K562 (cell line): Measurements from ENCODE around the gene GSS. TPM values are rescaled to one million over a fixed set of nuclear protein-coding genes. Genes with fewer than 3 reads are reported as not detected.
A peak's percentile ranks its signal among the peaks of the same experiment; 100 is the strongest.

Source experiments
- ATAC-seq: fragments of 200-7000 bp; cut with Tn5 transposase; 3 replicates; pipeline ENCODE4 v1.9.1; 2020; ENCODE audit warnings: moderate library complexity
- BruUV-seq: library from RNA; stranded (reverse); fragments of 400-500 nt; replicated peaks from 2 replicates; lab custom pipeline; 2021; lab: Mats Ljungman, UMichigan
- CTCF ChIA-PET: fragments of 300-600 bp; formaldehyde crosslinking; extraction: SDS; loops from one replicate; lab custom pipeline; 2021; ENCODE audit warnings: low intra/inter-chr PET ratio; lab: Yijun Ruan, JAX
- POLR2A ChIA-PET: fragments of 300-600, 350-650 bp; sonication (Branson Sonifier 250); formaldehyde crosslinking; extraction: SDS; loops from one replicate; lab custom pipeline; 2021; ENCODE audit warnings: antibody characterized with exemption, inconsistent platforms; lab: Yijun Ruan, JAX
- DNase-seq, 4 experiments: peaks; one replicate each; pipeline versions ENCODE4 v3.0.0 to v3.0.0-alpha.2; 2011 to 2018; ENCODE audit warnings: low spot score in 3 of 4, mixed read lengths in 3 of 4; ENCODE audit errors: extremely low read depth in 1 of 4
- FAIRE-seq: peaks from 2 replicates; lab custom pipeline; 2011; peaks lifted over from hg19 to GRCh38; lab: Jason Lieb, UNC
- H2AFZ ChIP-seq: 2 replicates; pipeline ENCODE4 v1.6.0; 2011; ENCODE audit warnings: low read depth, low read length, control low read depth, inconsistent platforms
- H3K27ac ChIP-seq: fragments of 200-600 bp; 3 replicates; pipeline ENCODE4 v1.8.0; 2011; ENCODE audit warnings: low read depth, mild to moderate bottlenecking, control low read depth, inconsistent platforms, low read length, moderate library complexity, mixed read lengths; ENCODE audit errors: extremely low read depth
- H3K27me3 ChIP-seq, 2 experiments: fragments of 300-600 bp in 1 of 2; 2 replicates in 1 of 2; 3 replicates in 1 of 2; pipeline versions ENCODE4 v1.6.0 to v1.8.0; 2011; ENCODE audit warnings: inconsistent platforms in 2 of 2, low read length in 2 of 2, mild to moderate bottlenecking in 1 of 2, mixed read lengths in 1 of 2, moderate library complexity in 1 of 2; ENCODE audit not compliant: control insufficient read depth in 2 of 2, insufficient read depth in 2 of 2
- H3K36me3 ChIP-seq: fragments of 300-600 bp; 3 replicates; pipeline ENCODE4 v1.8.0; 2011; ENCODE audit warnings: mild to moderate bottlenecking, low read length, inconsistent platforms; ENCODE audit not compliant: control insufficient read depth, insufficient read depth
- H3K4me1 ChIP-seq, 2 experiments: fragments of 200-600 bp in 1 of 2; replicated peaks in 1 of 2; 2 replicates in 1 of 2; 3 replicates in 1 of 2; pipeline versions ENCODE4 v1.5.1 to v1.8.0; 2011; ENCODE audit warnings: inconsistent platforms in 2 of 2, low read length in 2 of 2, mild to moderate bottlenecking in 1 of 2, mixed read lengths in 1 of 2, moderate library complexity in 1 of 2; ENCODE audit not compliant: control insufficient read depth in 2 of 2, insufficient read depth in 2 of 2
- H3K4me2 ChIP-seq: 2 replicates; pipeline ENCODE4 v1.6.1; 2011; ENCODE audit warnings: low read length, control low read depth, inconsistent platforms, mixed read lengths; ENCODE audit not compliant: insufficient read depth
- H3K4me3 ChIP-seq: fragments of 200-600 bp; sonication (generic), shearing (Covaris generic); 2 replicates; pipeline ENCODE4 v1.5.1; 2016; ENCODE audit warnings: control low read depth, inconsistent platforms
- H3K79me2 ChIP-seq: fragments of 200-600 bp; 3 replicates; pipeline ENCODE4 v1.8.0; 2011; ENCODE audit warnings: low read length, inconsistent platforms; ENCODE audit not compliant: control insufficient read depth, insufficient read depth
- H3K9ac ChIP-seq, 2 experiments: 2 replicates each; pipeline versions ENCODE4 v1.6.0 to v1.6.1; 2011; ENCODE audit warnings: low read depth in 2 of 2, low read length in 2 of 2, control low read depth in 1 of 2, inconsistent platforms in 1 of 2, mild to moderate bottlenecking in 1 of 2, mixed read lengths in 1 of 2; ENCODE audit not compliant: insufficient read depth in 1 of 2
- H3K9me1 ChIP-seq: one replicate; pipeline ENCODE4 v1.6.0; 2011; ENCODE audit warnings: inconsistent platforms, mild to moderate bottlenecking, low read length, moderate library complexity; ENCODE audit not compliant: control insufficient read depth, insufficient read depth
- H3K9me3 ChIP-seq: replicated peaks from 2 replicates; pipeline ENCODE4 v1.5.1; 2011; ENCODE audit warnings: low read depth, low read length, inconsistent platforms; ENCODE audit not compliant: control insufficient read depth, insufficient read depth
- H4K20me1 ChIP-seq: replicated peaks from 2 replicates; pipeline ENCODE4 v1.6.1; 2011; ENCODE audit warnings: low read length, inconsistent platforms, mixed read lengths; ENCODE audit not compliant: control insufficient read depth, insufficient read depth
- BRD4 ChIP-seq: fragments of 200-600 bp; sonication (generic); IDR thresholded peaks from 2 replicates; pipeline ENCODE4 v1.6.1; 2017; ENCODE audit warnings: inconsistent platforms
- BRD9 ChIP-seq: fragments of 450-650 bp; IDR thresholded peaks from 2 replicates; pipeline ENCODE4 v1.6.1; 2018; ENCODE audit warnings: low read depth; ENCODE audit not compliant: partially characterized antibody
- CHCHD3 ChIP-seq: fragments of 250-450 bp; sonication (Bioruptor Pico); IDR thresholded peaks from 2 replicates; pipeline ENCODE4 v2.1.2; 2022; ENCODE audit warnings: mild to moderate bottlenecking
- FOS ChIP-seq: IDR thresholded peaks from 3 replicates; pipeline ENCODE4 v1.6.1; 2011; ENCODE audit not compliant: insufficient read length; ENCODE audit errors: extremely low read depth
- MAX ChIP-seq: sonication (generic); formaldehyde crosslinking; IDR thresholded peaks from 2 replicates; pipeline ENCODE4 v1.9.0; 2022; ENCODE audit warnings: mild to moderate bottlenecking, missing genetic modification reagents
- ZC3H11A ChIP-seq: IDR thresholded peaks from 2 replicates; pipeline ENCODE4 v1.6.1; 2012; ENCODE audit warnings: low read depth, low read length, improper control_type of control experiment
- ZKSCAN3 ChIP-seq: fragments of 250-450 bp; sonication (Bioruptor Pico); IDR thresholded peaks from 2 replicates; pipeline ENCODE4 v1.4.0; 2020
- ZNF609 ChIP-seq: sonication (generic); formaldehyde crosslinking; IDR thresholded peaks from 2 replicates; pipeline ENCODE4 v1.8.1; 2023; ENCODE audit warnings: missing genetic modification reagents, mild to moderate bottlenecking, borderline replicate concordance
- WGBS: fragments of 100-300 bp; shearing (Covaris generic); methylation state at CpG from one replicate; pipeline ENCODE4 v1.1.6; 2016; ENCODE audit warnings: low coverage, mixed read lengths; ENCODE audit not compliant: insufficient coverage; ENCODE audit errors: missing lambda C conversion rate; 5-methylcytosine and 5-hydroxymethylcytosine counted together
- in situ Hi-C: fragments of 300-500 bp; cut with MboI; formaldehyde crosslinking; loops from 4 replicates; pipeline ENCODE4 v1.15.0; 2018; ENCODE audit warnings: inconsistent platforms, mixed read lengths
- intact Hi-C: fragments of 100-400 bp; cut with micrococcal nuclease; formaldehyde crosslinking; loops from 2 replicates; pipeline ENCODE4 v1.14.2; 2022
- polyA plus RNA-seq, 8 experiments: library from polyadenylated mRNA; depleted of rRNA in 4 of 8; stranded (reverse) in 5 of 8; unstranded in 3 of 8; fragments of >200 nt; fragmentation: Nextera tagmentation in 2 of 8; fragmentation: Illumina TruSeq in 1 of 8; extraction: Ambion mirVana in 2 of 8; extraction: Trizol in 1 of 8; gene quantifications; 2 replicates each; pipeline versions ENCODE4 v1.2.1 to v1.2.3, GENCODE V29; 2011 to 2014; ENCODE audit warnings: inconsistent platforms in 1 of 8, missing spikeins in 1 of 8
- total RNA-seq, 7 experiments: library from RNA; depleted of rRNA in 6 of 7; stranded (reverse); fragments of >200 nt in 6 of 7; fragmentation: Illumina TruSeq in 2 of 7; extraction: Trizol in 2 of 7; gene quantifications; 2 replicates each; pipeline versions ENCODE4 v1.2.1 to v1.2.3, GENCODE V29; 2011 to 2021; ENCODE audit warnings: low replicate concordance in 1 of 7

GSS gene
- total and polyA plus RNA-seq, 9 of the 15 experiments (the other 6 are each of a cell fraction or from before 2014, with no cell fraction given): 18.4 to 165 (median 89.4) TPM

GRCh38 chr20:34996243-34997028 is 40.8 kb upstream of the GSS start:
- in situ Hi-C loops: no loop called here
- Histone ChIP-seq H3K36me3 (peaks cover 57% of the 10 kb centered on the region; the same call in 2 of the 3 replicates), H4K20me1 (peaks cover 3% of the 10 kb centered on the region; the same call in 1 of the 2 replicates), H3K9ac (no peak overlapping the region), H3K4me3 (no peak overlapping the region), H2AFZ (no peak overlapping the region), H3K4me2 (no peak overlapping the region), H3K9me1 (no peaks in the 10 kb centered on the region), H3K27ac (no peak overlapping the region), H3K79me2 (no peaks in the 10 kb centered on the region), H3K27me3 (no peaks in the 10 kb centered on the region), H3K9me3 (no peaks in the 10 kb centered on the region), H3K4me1 (peaks cover 0 to 18% of the 10 kb centered on the region in 2 experiments; a peak in 3 of 5 replicates)
- TF ChIP-seq BRD4: no peak
- no peak for TF ChIP-seq FOS
- TF ChIP-seq BRD9: no peak
- TF ChIP-seq ZC3H11A: no peak
- no peak for TF ChIP-seq ZKSCAN3 (CRISPR knock-in tag)
- no peak for TF ChIP-seq CHCHD3 (CRISPR knock-in tag)
- 99% methylated on average over 15 of the region's 26 CpGs for WGBS
- ChIA-PET POLR2A (interaction anchor here (0.6 kb wide), 1 partner anchor 13 kb away, joined by 4 read pairs; no protein-coding TSS in a partner anchor), CTCF (no interaction called here)
- DNase-seq (no peak), ATAC-seq (no peak), FAIRE-seq (no peak)
- intact Hi-C loops: no loop called here
- BruUV-seq: no TSS peak

DNA sequence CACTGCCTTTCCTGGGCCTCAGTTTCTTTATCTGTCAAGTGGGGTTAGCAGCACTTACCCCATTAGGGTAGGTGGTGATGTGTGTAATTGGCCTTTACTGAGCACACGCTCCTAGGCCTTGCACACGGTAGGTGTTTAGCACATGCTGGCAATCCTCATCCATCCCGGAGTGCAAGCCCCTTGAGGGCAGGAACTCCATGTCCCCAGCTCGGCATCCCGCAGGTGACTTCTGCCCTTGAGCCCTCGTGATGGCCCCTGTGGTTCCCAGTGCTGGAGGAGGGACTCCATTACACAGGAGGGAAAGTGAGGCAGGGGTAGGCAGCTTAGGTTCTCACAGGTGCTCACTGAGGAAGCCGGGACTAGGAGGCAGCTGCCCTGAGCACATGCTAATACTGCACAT is 40.1 kb upstream of the GSS start:
- Histone ChIP-seq H3K4me3 (no peak overlapping the region), H3K36me3 (peaks cover 50% of the 10 kb centered on the region; the same call in 2 of the 3 replicates), H3K9ac (no peak overlapping the region), H3K4me2 (no peak overlapping the region), H3K4me1 (peaks cover 0 to 15% of the 10 kb centered on the region in 2 experiments; a peak in 3 of 5 replicates), H3K27me3 (no peaks in the 10 kb centered on the region), H2AFZ (no peak overlapping the region), H4K20me1 (peaks cover 4% of the 10 kb centered on the region; the same call in 1 of the 2 replicates), H3K27ac (no peak overlapping the region), H3K9me1 (no peaks in the 10 kb centered on the region), H3K79me2 (no peaks in the 10 kb centered on the region), H3K9me3 (no peaks in the 10 kb centered on the region)
- 85% methylated on average over 7 of the region's 7 CpGs for WGBS
- ChIA-PET CTCF (no interaction called here), POLR2A (no interaction called here)
- FAIRE-seq (no peak), DNase-seq (no peak), ATAC-seq (no peak)
- in situ Hi-C loops: no loop called here
- intact Hi-C loops: no loop called here
- BruUV-seq: no TSS peak
- TF ChIP-seq ZNF609 (CRISPR knock-in tag): no peak
- peak; percentile 42; the same call in 1 of the 2 replicates for TF ChIP-seq MAX
